ENCODE results near the gene HIKESHI. TPM values are rescaled to one million over a fixed set of nuclear protein-coding genes. Genes with fewer than 3 reads are reported as not detected.
"Not testable (repeated sequence)": the region's sequence is repeated elsewhere in the genome, so short reads cannot be mapped to it uniquely, and the experiment has no call there.

HIKESHI gene
- total RNA-seq, 4 donors from 2014 or later, result 30.1 to 60.9 (median 51.8) TPM

- in situ Hi-C loops (cut with MboI; ENCODE audit: low sequenced_read_pairs in 4 of 4) (no loop called here), intact Hi-C loops (cut with DNase I; ENCODE audit: low total_unique reads) (loop anchor here (5.0 to 10.0 kb wide), 2 partner anchors 236 to 448 kb away; partner anchors contain the start of genes CCDC83 and PICALM)
- H3K9me3 ChIP-seq, result no peaks in the 10 kb centered on the region
- H3K27me3 ChIP-seq, result no peaks in the 10 kb centered on the region
- ATAC-seq (no peak), DNase-seq (no peak)
- TF ChIP-seq POLR2A (IDR thresholded peaks at IDR 0.05), result no peak
- TF ChIP-seq CTCF (IDR thresholded peaks at IDR 0.05 in 4 of 5, conservative IDR thresholded peaks at IDR 0.05 in 1 of 5), result no peak
- H3K36me3 ChIP-seq, result no peaks in the 10 kb centered on the region
- peak overlapping the region; percentile 65 to 100 (median 78) for H3K4me3 ChIP-seq
- H3K4me1 ChIP-seq, result peaks cover 14 to 28% of the 10 kb centered on the region in 2 donors
- peak overlapping the region; percentile 83 to 94 (median 86) for H3K27ac ChIP-seq
Observed at GRCh38 chr11:86303257-86303656, 1.2 kb downstream of the HIKESHI start.

GRCh38 chr11:86308710-86309109 is 6.7 kb downstream of the HIKESHI start:
- DNase-seq; H3K27me3 ChIP-seq; H3K4me3 ChIP-seq; H3K36me3 ChIP-seq; H3K27ac ChIP-seq; ATAC-seq; H3K9me3 ChIP-seq; in situ Hi-C loops (cut with MboI; ENCODE audit: low sequenced_read_pairs in 4 of 4): not testable (repeated sequence)
- H3K4me1 ChIP-seq, result peaks cover 5 to 16% of the 10 kb centered on the region in 2 donors
- intact Hi-C loops (cut with DNase I; ENCODE audit: low total_unique reads), result loop anchor here (10.0 kb wide), 1 partner anchor 454 kb away; the partner anchor contains the start of gene CCDC83

GRCh38 chr11:86313793-86314192 is 11.8 kb downstream of the HIKESHI start:
- TF ChIP-seq POLR2A (IDR thresholded peaks at IDR 0.05), result no peak
- TF ChIP-seq CTCF (IDR thresholded peaks at IDR 0.05 in 4 of 5, conservative IDR thresholded peaks at IDR 0.05 in 1 of 5), result no peak
- intact Hi-C loops (cut with DNase I; ENCODE audit: low total_unique reads) (loop anchor here (5.0 kb wide), 1 partner anchor 826 kb away; no protein-coding TSS in a partner anchor), in situ Hi-C loops (cut with MboI; ENCODE audit: low sequenced_read_pairs in 4 of 4) (no loop called here)
- Histone ChIP-seq H3K27me3 (no peaks in the 10 kb centered on the region), H3K9me3 (no peaks in the 10 kb centered on the region), H3K36me3 (no peaks in the 10 kb centered on the region), H3K27ac (no peak overlapping the region), H3K4me3 (no peak overlapping the region), H3K4me1 (peaks cover 0 to 3% of the 10 kb centered on the region in 2 donors)
- ATAC-seq, result no peak
- DNase-seq, result no peak

DNA sequence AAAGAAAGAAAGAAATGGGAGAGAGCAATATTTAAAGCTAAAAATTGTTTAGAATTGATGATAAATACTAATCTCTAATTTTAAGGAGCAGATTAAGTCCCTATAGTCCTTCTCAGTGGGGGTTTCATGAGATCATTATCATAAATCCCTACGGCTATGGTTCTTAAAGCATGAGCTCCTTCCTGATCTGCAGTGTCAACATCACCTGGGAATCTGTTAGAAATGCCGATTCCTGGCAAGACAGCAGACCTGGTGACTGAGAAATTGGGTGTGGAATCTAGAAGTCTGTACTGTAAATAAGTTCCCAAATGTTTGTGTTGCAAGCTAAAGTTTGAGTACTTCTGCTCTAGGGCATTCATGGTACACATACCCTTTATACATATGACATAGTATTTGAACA is 12.6 kb downstream of the HIKESHI start:
- no peaks in the 10 kb centered on the region for H3K27me3 ChIP-seq
- no peaks in the 10 kb centered on the region for H3K36me3 ChIP-seq
- no peaks in the 10 kb centered on the region for H3K9me3 ChIP-seq
- peaks cover 0 to 3% of the 10 kb centered on the region in 2 donors for H3K4me1 ChIP-seq
- no peak overlapping the region for H3K4me3 ChIP-seq
- no peak for DNase-seq
- in situ Hi-C loops (cut with MboI; ENCODE audit: low sequenced_read_pairs in 4 of 4) (no loop called here), intact Hi-C loops (cut with DNase I; ENCODE audit: low total_unique reads) (loop anchor here (5.0 kb wide), 1 partner anchor 827 kb away; no protein-coding TSS in a partner anchor)
- H3K27ac ChIP-seq, result no peak overlapping the region
- ATAC-seq, result no peak
- TF ChIP-seq POLR2A (IDR thresholded peaks at IDR 0.05), result no peak
- no peak for TF ChIP-seq CTCF (IDR thresholded peaks at IDR 0.05 in 4 of 5, conservative IDR thresholded peaks at IDR 0.05 in 1 of 5)

DNA sequence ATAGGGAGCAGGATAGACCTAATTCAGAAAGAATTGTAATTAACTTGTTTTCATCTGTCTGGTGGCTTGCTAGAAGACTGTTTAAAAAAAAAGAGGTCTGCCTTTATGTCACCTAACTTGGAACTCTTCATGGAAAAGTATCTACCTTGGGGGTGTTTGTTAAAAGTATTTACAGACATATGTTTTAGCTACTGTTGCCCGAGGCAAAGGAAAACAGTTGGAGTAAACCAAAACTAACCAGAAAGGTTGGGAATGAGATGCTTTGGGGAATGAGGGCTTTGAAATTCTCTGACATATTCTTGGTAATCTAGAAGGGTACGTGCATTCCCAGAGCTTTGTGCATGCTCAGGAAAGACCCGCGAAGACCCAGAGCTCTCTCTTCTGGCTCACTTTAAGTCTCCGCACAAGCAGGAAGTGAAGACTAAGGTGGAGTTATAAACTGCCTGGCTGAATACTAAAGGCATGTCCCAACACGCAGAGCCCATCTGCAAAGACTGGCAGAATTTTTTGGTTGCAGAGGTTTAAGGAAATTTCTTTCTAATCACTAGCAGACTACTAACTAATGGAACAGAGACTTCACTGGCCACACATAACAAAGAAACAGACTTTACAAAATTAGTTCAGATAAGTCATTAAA is 33.2 kb downstream of the HIKESHI start:
- intact Hi-C loops (cut with DNase I; ENCODE audit: low total_unique reads) (no loop called here), in situ Hi-C loops (cut with MboI; ENCODE audit: low sequenced_read_pairs in 4 of 4) (no loop called here)
- Histone ChIP-seq H3K27ac (no peak overlapping the region), H3K4me3 (no peak overlapping the region), H3K9me3 (no peaks in the 10 kb centered on the region), H3K4me1 (no peaks in the 10 kb centered on the region), H3K36me3 (peaks cover 0 to 31% of the 10 kb centered on the region in 2 donors), H3K27me3 (no peaks in the 10 kb centered on the region)
- no peak for TF ChIP-seq POLR2A (IDR thresholded peaks at IDR 0.05)
- DNase-seq, result no peak
- ATAC-seq, result no peak

All from gastrocnemius medialis (tissue), 4 donors.